GM18498 (cell line): ENCODE measurements around the gene CFDP1.
A peak's percentile ranks its signal among the peaks of the same experiment; 100 is the strongest.

Experiments
- ATAC-seq: cut with Tn5 transposase; IDR thresholded peaks from one replicate; pipeline ENCODE4 v1.9.1; 2021; ENCODE audit warnings: mild to moderate bottlenecking, moderate library complexity; ENCODE audit not compliant: unreplicated experiment

Gene CFDP1

DNA sequence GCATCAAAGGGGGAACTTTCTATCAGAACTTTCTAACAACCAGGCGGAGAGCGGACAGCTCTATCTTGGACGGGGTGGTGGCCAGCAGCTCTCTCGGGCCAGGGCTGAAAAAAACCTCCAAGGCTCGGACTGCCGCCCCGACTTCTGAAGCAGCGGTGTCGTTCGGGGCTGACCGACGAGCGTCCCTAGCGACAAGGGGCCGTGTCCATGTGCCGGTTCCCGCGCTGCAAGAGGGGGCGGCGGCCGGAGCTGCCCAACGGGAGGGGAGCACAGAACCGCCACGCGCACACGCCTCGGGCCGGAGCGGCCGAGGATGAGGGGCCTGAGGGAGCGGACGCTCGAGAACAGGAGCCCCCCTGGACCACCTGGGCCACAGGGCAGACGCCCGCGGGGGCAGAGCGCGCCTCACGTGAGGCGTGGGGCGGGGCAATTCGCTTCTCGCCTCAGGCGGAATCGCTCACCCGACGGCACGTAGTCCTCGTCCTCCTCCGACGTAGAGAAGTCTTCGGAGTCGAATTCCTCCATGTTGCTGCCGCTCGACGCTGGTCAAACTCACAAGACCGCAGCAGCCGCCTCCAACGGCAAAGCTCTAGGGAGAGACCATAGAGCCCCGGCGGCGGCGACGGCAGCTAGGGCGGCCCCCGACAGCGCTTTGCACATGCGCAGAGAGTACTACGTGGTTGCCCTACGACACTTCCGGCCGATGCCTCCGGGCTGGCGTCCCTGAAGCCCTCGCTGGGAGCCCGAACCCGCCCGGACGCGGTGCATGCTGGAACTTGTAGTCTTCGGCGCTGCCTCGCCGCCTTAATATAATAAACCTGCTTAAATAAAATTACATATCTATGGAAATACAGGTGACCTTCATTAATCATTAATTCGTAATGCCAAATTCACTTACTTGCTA, at the start of gene CFDP1:
TSS of gene CFDP1 (minus strand) at position 676 of the 904 bp plus-strand sequence. CDS start at position 525, 151 bp downstream.
- ATAC-seq = peak; percentile 93

DNA sequence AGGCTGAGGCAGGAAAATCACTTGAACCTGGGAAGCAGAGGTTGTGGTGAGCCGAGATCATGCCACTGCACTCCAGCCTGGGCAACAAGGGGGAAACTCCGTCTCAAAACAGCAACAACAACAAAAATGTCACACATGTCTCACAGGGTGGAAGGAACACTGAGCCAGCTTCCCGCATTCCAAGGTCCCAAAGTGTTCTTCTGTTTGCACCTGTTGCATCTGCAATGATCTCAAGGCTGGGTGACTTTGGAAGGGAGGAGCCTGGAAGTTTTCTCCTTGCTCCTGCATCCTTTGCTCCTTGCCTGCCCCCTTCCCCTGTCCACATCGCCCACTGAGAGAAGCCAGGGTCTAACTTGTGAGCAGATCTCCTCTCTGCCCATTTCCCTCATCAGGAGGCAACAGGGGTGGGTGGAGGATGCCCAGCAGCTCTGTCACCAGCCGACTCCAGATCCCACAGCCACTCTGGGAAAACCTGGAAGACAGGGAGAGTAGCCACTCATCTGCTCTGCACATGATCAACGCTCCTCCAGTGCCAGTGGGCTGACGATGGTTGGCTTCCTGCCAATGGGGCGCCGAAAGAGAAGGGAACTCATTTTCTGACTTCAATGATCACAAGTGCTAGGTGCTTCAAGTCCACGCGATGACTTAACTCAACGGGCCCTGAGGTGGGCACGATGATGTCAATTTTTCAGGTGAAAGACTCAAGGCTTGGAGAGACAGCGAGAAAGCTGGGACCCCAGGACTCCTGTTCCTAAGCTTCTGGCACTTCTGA, 49.3 kb upstream of the CFDP1 start:
- ATAC-seq = no peak

DNA sequence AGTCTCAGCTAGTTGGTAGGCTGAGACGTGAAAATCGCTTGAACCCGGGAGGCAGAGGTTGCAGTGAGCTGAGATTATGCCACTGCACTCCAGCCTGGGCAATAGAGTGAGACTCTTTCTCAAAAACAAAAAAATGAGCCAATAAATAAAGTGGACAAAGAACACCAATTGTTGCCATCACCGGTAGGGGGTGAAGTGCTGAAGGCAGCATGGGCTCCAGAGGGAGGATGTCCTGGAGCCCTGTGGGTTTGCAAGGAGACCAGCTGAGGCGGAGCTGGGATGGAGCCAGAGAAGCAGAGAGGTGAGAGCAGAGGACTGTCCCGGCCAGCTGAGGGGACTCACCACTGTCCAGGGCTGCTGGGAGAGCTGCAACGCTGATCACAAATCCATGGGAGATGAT, 48.2 kb upstream of the CFDP1 start:
- no peak for ATAC-seq

DNA sequence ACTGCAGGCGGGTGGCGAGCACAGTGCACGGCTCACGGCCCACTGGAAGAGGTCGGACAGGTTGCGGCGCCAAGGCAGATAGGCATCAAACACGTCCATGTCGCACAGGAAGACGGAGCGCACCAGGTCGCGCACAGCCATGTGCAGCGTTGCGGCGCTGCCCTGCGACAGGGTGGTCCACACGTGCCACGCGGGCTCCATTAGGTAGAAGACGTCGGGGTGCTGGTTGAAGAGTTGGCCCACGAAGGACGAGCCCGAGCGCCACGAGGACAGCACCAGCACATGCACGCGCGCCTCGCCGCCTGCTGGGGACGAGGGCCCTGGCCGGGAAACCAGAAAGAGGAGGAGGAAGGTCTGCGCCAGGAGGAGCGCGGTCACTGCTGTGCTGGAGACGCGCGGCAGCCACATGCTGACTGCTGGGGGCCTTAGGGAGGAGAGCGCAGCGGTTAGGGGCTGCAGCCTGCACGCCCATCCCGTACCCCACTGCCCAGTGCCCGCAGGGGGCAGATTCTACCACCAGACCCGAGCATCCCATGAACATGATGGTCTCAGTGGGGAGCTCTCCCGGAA, 46.2 kb upstream of the CFDP1 start:
- no peak for ATAC-seq

DNA sequence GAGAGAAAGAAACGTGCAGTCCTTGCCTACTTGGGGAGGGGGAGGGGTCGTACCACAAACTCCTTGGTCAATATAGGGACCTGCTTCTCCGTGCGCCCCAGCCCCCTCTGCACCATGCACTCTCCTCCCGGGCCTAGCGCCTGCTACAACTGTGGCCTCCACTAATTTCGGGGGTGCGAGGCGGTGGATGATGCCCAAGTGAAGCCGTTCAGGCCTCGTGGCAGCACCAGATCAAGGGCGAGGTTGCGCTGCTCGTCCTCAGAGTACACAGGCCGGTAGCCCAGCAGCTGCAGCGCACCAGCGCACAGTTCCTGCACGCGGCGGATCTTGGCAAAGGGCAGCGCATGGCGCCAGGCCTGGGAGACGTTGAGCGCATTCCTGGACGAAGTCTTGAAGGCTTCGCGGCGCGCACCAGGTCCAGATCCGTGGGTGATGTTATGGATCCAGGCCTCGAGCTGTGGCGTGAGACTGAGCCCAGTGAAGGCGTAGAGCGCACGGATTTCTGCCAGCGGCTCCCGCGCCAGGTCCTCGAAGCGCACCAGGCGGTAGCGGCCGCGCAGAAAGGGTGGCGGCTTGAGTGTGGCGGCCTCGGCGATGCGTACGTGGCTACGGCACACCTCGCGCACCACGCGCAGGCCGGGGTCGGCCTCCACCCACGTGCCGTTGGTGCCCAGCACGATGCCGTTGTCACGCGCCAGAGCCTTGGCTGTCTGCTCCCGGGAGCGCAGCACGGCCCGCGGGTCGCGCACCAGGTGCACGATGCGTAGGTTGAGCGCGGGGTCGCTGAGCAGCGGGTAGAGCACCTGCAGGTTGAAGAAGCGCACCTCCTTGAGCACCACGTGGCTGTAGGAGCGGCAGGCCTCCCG, 45.4 kb upstream of the CFDP1 start:
- ATAC-seq = no peak

DNA sequence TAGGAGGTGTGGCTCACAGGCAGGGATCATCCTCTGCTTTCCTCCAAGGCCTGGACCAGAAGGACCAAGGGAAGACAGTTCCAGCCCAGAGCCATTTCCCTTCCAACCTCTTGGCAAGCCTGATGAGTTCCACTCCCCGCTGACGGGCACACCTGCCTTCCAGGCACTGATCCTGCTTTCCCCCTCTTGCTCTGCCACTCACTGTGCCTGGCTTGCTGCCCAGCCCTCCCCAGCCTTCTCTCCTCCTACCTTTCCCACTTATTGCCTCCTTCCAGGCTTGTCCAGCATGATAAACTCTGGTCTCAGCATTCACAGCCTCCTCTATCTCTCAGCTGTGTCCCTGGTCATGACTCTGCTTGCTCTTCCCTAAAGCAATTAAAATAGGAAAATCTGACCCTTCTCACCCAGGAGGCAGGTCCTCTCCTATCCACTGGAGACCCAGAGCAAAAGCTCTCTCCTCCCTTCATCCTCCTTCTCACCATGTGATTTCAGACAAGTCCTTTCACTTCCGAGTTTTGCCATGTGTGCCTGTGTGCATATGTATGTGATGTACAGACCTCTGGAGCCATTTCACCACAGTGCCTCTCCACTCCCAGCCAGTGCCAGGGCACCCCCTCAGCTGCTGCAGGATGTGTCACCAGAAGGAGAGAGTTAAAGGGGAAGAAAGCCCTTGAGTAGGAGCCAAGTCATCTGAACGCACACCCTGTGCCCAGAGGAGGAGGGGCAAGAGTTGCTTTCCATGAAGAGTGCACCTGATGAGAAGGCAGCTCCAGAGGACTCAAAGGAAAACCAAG, 44.6 kb upstream of the CFDP1 start:
- ATAC-seq = no peak

DNA sequence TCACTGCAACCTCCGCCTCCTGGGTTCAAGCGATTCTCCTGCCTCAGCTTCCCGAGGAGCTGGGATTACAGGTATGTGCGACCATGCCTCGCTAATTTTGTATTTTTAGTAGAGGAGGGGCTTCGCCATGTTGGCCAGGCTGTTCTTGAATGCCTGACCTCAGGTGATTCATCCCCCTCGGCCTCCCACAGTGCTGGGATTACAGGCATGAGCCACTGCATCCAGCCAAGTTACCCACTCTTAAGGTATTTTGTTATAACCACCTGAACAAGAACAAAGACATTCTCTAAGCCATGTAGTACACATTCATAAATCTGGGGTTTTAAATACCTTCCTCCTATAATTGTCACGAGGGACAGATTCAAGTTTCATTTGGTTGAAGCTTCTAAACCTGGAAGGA, 43.5 kb upstream of the CFDP1 start:
- no peak for ATAC-seq

DNA sequence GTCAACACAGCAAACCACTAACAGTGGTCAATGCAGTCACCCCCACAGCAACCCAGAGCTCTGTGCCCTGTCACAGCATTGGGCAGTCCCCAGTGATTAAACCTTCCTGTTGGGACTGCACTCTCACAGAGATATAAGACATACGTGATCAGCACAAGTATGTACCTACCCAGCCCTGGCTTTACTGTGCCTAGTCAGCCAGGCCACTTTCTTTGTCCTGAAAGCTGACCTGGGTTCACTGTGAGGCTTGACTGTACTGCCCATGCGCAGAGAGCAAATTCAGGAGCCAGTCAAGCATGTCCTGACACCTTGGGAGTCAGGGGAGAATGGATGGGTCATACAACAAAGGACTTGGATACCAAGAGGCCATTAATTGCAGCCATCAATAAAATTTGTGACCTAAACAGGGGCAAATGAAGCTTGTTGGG, 42.1 kb upstream of the CFDP1 start:
- no peak for ATAC-seq

DNA sequence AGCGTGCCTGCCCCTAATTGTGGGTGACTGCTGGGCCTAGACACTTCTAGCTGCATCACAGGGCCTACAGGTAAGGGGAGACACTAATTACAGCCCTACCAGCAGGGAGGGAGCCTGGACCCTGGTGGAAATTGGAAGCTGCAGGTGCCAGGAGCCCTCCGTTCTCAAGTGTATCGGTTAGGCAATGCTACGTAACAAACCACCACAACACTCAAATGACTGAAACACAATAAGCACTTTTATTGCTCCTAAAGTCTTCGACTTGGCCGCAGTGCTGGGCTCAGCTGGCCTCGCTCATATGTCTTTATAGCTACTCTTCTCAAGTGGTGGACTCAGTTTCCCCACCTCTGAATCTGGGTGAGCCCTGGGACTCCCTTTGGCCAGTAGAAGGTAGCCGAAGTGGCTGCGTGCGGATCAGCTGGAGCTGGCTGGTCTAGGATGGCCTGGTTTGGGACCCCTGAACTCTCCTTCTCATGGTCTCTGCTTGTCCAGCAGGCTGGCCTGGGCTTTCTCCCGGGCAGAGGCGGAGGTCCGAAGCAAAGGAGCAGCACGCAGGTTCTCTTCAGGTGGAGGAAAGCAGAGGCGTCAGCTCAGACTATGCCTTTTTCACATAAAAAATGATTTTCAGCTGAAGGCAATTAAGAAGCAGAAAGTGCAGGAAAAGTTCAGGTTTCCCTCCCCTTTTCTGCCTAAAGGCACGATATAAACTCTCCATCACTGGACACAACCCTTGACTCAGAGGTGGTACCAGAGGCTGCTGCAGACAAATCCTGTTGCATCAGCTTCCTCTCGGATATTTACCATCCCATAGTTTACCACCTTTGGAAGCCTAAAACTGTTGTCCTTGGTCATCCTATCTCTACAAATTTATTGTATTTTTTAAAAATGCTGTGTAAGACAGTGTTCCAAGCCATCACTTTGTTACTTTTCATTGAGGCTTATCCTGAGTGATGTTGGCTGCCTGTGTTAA, 39.9 kb upstream of the CFDP1 start:
- no peak for ATAC-seq

DNA sequence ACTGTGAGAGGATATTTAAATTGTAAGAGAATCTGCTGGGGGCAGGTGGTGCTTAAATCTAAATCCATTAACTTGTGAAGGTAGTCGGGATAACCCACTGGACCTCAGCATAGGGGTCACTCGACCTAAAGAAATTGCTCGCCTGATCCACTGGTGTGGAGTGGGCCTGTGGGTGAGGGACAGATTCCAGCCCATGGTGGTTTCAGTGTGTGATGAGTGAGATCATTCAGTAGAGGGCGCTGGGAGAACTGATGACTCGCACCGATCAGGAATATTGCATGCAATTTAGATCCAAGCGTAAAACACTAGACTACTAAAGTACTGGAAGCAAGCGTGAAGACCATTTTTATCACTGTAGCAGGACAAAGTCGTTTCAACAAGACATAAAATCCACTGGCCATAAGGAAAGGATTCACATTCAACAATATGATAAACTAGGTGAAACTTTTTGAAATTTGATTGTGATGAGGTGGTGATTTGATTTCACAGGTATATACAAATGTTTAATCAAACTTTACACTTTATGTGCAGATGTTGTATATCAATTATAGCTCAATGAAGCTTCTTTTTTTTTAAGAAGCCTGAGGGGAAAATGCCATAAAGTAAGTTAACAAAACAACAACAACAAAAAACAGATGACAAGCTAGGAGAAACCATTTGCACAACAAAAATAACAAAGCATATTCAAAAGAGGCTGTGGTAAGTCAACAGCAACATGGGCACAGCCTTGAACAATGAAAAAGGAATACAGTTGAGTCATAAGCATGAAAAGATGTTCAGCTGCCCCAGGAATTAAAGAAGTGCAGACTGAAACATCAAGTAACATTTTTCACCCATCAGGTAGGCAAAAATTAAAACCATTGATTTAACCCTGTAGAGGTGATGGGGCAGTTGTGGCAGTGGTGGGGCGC, 38.7 kb upstream of the CFDP1 start:
- ATAC-seq = peak; percentile 77

DNA sequence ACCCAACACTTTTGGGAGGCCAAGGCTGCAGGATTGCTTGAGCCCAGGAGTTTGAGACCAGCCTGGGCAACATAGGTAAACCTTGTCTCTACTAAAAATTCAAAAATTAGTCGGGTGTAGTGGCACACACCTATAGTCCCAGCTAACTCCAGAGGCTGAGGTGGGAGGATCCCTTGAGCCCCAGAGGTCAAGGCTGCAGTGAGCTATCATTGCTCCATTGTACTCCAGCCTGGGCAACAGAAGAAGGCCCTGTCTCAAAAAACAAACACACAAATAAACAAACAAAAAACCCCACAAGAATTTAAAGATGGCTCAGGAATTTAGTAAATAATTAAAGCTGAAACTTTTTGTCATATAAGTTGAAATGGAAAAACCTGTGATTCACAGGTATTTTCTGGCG, 33.5 kb upstream of the CFDP1 start:
- no peak for ATAC-seq

DNA sequence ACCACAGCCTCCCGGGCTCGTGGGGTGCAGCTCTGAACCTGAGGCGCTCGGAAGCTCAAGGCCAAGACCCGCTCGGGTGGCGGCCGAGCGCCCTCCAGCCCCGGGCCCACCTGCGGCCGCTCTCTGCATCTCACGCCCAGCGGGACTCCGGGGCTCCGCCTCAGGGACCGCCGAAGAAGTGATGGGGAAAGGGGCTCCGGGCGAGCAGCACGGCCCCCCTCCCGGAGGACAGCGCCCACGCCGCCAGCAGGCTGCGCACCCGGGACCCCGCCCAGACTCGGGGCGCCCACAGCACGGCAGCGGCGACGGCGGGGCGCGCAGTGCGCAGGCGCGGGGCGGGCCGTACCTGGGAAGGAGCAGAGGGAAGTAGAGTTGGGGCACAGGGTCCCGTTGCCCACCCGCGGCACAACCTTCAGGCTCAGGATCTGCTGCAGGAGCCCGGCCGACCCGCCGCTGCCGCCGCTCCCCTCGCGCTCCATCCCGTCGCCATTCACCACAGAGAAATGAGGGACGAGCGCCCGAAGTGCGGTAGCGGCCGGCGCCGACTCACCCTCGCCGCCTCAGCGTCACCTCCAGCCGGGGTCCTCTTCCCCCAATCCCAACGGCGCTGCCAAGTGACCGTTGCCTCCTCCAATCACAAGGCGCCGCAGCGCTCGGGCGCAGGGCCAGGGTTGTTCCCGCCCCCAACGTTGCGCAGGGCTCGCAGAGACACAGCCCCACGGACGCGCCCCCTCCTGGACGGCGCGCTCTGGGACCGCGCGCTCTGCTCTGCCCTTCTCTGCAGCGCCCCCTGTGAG, 31.0 kb upstream of the CFDP1 start, which contains the start of gene TMEM170A:
TSS of gene TMEM170A (minus strand) at position 568 of the 797 bp plus-strand sequence. CDS start at position 479, 89 bp downstream.
- ATAC-seq = peak; percentile 93

DNA sequence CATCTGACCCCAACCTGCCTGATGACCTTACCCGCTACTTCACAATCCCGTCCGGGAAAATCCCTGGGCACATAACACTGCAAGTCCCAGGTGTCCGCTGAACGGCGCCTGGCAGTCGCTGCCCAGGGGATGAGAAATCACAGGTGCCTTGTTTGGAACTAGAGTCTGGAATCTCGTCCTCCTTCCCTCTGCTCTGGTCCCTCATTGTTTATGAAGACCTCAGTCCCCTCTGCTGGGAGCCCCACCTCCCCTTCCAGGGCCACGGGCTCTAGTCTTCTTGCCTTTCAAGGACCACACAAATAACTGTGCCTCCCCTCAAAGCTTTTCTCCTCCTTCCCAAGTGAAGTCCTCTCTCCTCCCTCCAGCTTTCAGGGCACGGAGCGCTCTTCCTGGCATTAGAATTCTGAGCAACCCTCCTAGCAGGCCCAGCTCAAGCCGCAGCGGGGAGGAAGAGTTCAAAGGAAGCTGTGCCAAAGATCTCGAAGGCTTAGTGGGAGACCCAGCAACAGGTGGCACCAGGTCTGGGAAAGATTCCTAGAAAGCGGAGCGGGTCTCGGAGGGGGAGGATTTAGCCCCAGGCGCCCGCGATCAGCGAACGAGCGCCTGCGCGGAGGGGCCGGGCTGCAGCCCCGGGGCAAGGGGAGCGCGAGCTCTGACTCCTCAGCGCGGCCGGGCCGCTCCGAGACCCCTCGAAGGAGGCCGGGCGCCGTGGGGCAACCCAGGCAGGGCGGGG, 30.3 kb upstream of the CFDP1 start:
- peak; percentile 17 for ATAC-seq

DNA sequence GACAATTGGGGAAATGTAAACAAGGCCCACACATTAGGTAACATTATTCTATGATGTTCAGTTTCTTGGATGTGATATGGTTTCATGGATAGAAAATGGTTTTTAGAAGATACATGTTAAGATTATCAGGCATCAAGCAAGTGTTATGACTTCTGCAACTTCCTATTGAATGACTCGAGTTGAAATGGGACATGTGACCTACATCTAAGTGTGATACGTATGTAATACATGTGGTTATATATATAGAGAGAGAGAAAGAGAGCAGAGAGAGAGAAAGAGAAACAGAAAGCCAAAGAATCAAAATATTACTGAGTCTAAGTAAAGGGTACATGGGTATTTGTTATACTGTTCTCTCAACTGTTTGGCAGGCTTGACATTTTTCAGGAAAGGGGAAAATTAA, 29.5 kb upstream of the CFDP1 start:
- ATAC-seq = peak; percentile 25

DNA sequence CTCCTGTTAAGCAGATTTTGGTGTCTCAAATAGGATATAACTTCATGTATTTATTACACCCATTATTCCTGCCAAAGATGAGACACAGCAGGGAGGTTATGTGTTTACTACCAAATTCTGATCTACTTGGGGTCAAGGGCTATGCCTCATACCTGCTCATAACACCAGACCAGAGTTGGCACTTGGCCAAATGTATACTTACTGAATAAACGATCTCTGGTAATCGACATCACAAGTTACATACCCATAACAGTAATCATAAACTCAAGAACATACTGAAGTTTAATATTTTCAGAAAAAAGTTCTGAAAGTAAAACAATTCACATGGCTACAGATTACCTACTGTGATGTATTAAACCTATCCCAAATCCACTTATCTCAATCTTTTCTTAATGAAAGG, 28.3 kb upstream of the CFDP1 start:
- ATAC-seq = no peak

DNA sequence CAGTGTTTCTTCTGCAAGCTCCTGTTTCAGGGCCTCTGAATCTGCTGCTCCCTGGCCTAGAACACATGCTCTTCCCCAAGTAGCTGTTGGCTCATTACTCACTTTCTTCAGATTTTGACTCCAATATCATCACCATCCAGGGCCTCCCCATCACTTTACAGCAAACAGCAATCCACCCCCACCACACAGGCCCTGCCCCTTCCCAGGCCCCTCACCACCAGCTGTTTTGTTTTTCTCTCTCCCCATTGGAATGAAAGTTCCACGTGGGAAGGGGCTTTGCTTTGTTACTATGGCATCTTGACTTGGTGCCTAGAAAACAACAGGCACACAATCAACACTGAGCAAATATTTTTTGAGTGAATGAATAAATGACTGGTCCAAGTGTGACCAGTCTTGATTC, 27.1 kb upstream of the CFDP1 start:
- ATAC-seq = no peak
